Left cardiac atrium (tissue), 4 donors: ENCODE measurements around the gene NTF4. TPM values are rescaled to one million over a fixed set of nuclear protein-coding genes. Genes with fewer than 3 reads are reported as not detected.
A peak's percentile ranks its signal among the peaks of the same experiment; 100 is the strongest.

Source experiments
- ATAC-seq, 2 donors: fragments of 200-7000 bp; cut with Tn5 transposase; one replicate each; pipeline ENCODE4 v1.9.1; 2020; ENCODE audit warnings: mild to moderate bottlenecking in 2 of 2, moderate library complexity in 2 of 2
- DNase-seq: peaks from one replicate; pipeline ENCODE4 v3.0.0-alpha.2; 2020
- intact Hi-C, 2 donors: fragments of 100-400 bp; cut with DNase I; formaldehyde crosslinking; loops; one replicate each; pipeline versions ENCODE4 v1.14.1 to v1.15.1; 2022 to 2023
- long read RNA-seq: library from polyadenylated mRNA; unstranded; transcript quantifications from one replicate; pipeline ENCODE4 v2.0.0, GENCODE V29; 2021
- total RNA-seq, 2 donors: library from RNA; stranded (reverse); fragmentation: NEBNext Ultra II Directional; extraction: Animal tissue kit (Norgen Biotek cat#: 25700); gene quantifications; one replicate each; pipeline ENCODE4 v1.2.1, GENCODE V29; 2021
- donor health status: DM: no; HTN: yes; CAD: no.
- donor health status: DM: no; HTN: yes; CAD: no; lungs with severe emphysema.
- donor health status: DM: yes; HTN: yes; CAD: no.
- donor health status: Dilated cardiomyopathy.

Gene NTF4
- total RNA-seq, result 1 to 10 TPM in 1 of 2 donors, under 1 TPM in 1; 0.81 to 1.2 TPM
- long read RNA-seq, partial matches to known transcripts, result 0 of 1 reads
- long read RNA-seq, other reads (novel, unspliced or antisense), result 1 of 1 reads

GRCh38 chr19:49064768-49065611 is at the start of gene NTF4:
TSS of gene NTF4 (minus strand) at chr19:49064818. CDS start at chr19:49061997, 2,821 bp downstream.
- intact Hi-C loops, result no loop called here
- ATAC-seq, result peak; percentile 65 to 74
- DNase-seq, result no peak

- ATAC-seq (peak; percentile 66 to 72), DNase-seq (peak; percentile 76)
- intact Hi-C loops, result loop anchor here in 1 of 2 donors (5.0 kb wide), 1 partner anchor 33 kb away; no protein-coding TSS in a partner anchor
Observed at GRCh38 chr19:49113762-49114629, 49.4 kb upstream of the NTF4 start, which contains the start of gene LIN7B. TSS of gene LIN7B (plus strand) at chr19:49114370. CDS start at chr19:49114405, 35 bp downstream.

GRCh38 chr19:49111218-49111998 is 46.8 kb upstream of the NTF4 start:
- intact Hi-C loops, result loop anchor here in 1 of 2 donors (5.0 kb wide), 1 partner anchor 36 kb away; no protein-coding TSS in a partner anchor
- no peak for DNase-seq
- no peak for ATAC-seq

- intact Hi-C loops, result loop anchor here in 1 of 2 donors (5.0 kb wide), 1 partner anchor 37 kb away; no protein-coding TSS in a partner anchor
- DNase-seq (no peak), ATAC-seq (no peak)
Observed at GRCh38 chr19:49110567-49110966, 45.9 kb upstream of the NTF4 start.

GRCh38 chr19:49109569-49110233 is 45.1 kb upstream of the NTF4 start:
- DNase-seq (no peak), ATAC-seq (no peak)
- intact Hi-C loops, result loop anchor here in 1 of 2 donors (5.0 kb wide), 1 partner anchor 38 kb away; no protein-coding TSS in a partner anchor

GRCh38 chr19:49109051-49109450 is 44.4 kb upstream of the NTF4 start:
- intact Hi-C loops, result no loop called here
- DNase-seq (no peak), ATAC-seq (no peak)

GRCh38 chr19:49107625-49108459 is 43.2 kb upstream of the NTF4 start:
- DNase-seq (no peak), ATAC-seq (no peak)
- intact Hi-C loops, result no loop called here

GRCh38 chr19:49106648-49107135 is 42.1 kb upstream of the NTF4 start:
- peak; percentile 64 for DNase-seq
- ATAC-seq, result peak in 1 of 2 donors; percentile 11
- intact Hi-C loops, result no loop called here

GRCh38 chr19:49104229-49104864 is 39.7 kb upstream of the NTF4 start:
- ATAC-seq, result no peak
- no peak for DNase-seq
- intact Hi-C loops, result loop anchor here in 1 of 2 donors (5.0 kb wide), 1 partner anchor 98 kb away; no protein-coding TSS in a partner anchor

GRCh38 chr19:49103331-49104085 is 38.9 kb upstream of the NTF4 start:
- DNase-seq (no peak), ATAC-seq (no peak)
- intact Hi-C loops, result loop anchor here in 1 of 2 donors (5.0 kb wide), 1 partner anchor 99 kb away; no protein-coding TSS in a partner anchor

- DNase-seq, result no peak
Observed at GRCh38 chr19:49102303-49102702, 37.7 kb upstream of the NTF4 start.

GRCh38 chr19:49101160-49101559 is 36.5 kb upstream of the NTF4 start:
- intact Hi-C loops, result loop anchor here in 1 of 2 donors (5.0 kb wide), 1 partner anchor 101 kb away; no protein-coding TSS in a partner anchor
- ATAC-seq (no peak), DNase-seq (no peak)

More at GRCh38 chr19:49102303-49102702, 37.7 kb upstream of the NTF4 start:
- intact Hi-C loops, result loop anchor here in 1 of 2 donors (5.0 kb wide), 1 partner anchor 100 kb away; no protein-coding TSS in a partner anchor
- no peak for ATAC-seq

- intact Hi-C loops, result loop anchor here in 1 of 2 donors (5.0 kb wide), 2 partner anchors 49 to 99 kb away; no protein-coding TSS in a partner anchor
- DNase-seq (no peak), ATAC-seq (no peak)
Observed at GRCh38 chr19:49098795-49099194, 34.2 kb upstream of the NTF4 start.

- peak; percentile 61 for DNase-seq
Observed at GRCh38 chr19:49097453-49098288, 33.1 kb upstream of the NTF4 start.

More at GRCh38 chr19:49097453-49098288, 33.1 kb upstream of the NTF4 start:
- peak; percentile 55 to 65 for ATAC-seq
- intact Hi-C loops, result loop anchor here in 1 of 2 donors (5.0 kb wide), 2 partner anchors 50 to 100 kb away; no protein-coding TSS in a partner anchor
